ENCODE measurements around the gene RNPEPL1.

RNPEPL1 gene

GRCh38 chr2:240524963-240525718 lies 43.1 kb upstream of the RNPEPL1 start:
- Histone ChIP-seq H3K27ac (ENCODE audit: low read depth in 2 of 2, low read length in 2 of 2) (no peak overlapping the region), H3K9me3 (ENCODE audit: control insufficient read depth in 2 of 2, low read length in 2 of 2) (peaks cover 7 to 17% of the 10 kb centered on the region in 2 donors), H3K4me3 (ENCODE audit: low read length in 2 of 2) (no peak overlapping the region), H3K36me3 (ENCODE audit: control insufficient read depth in 2 of 2, insufficient read depth in 2 of 2, low read length in 2 of 2) (peaks cover 23 to 44% of the 10 kb centered on the region in 2 donors), H3K4me1 (ENCODE audit: control insufficient read depth in 2 of 2, insufficient read depth in 2 of 2, low read length in 2 of 2) (no peaks in the 10 kb centered on the region), H3K9ac (ENCODE audit: low read depth in 1 of 2, low read length in 2 of 2) (no peak overlapping the region), H3K27me3 (ENCODE audit: control insufficient read depth in 2 of 2, insufficient read depth in 2 of 2, low read length in 2 of 2) (no peaks in the 10 kb centered on the region)

- H3K27ac ChIP-seq (ENCODE audit: low read depth in 2 of 2, low read length in 2 of 2) = no peak overlapping the region
- H3K4me1 ChIP-seq (ENCODE audit: control insufficient read depth in 2 of 2, insufficient read depth in 2 of 2, low read length in 2 of 2) = no peaks in the 10 kb centered on the region
- H3K27me3 ChIP-seq (ENCODE audit: control insufficient read depth in 2 of 2, insufficient read depth in 2 of 2, low read length in 2 of 2) = no peaks in the 10 kb centered on the region
- H3K36me3 ChIP-seq (ENCODE audit: control insufficient read depth in 2 of 2, insufficient read depth in 2 of 2, low read length in 2 of 2) = peaks cover 25 to 44% of the 10 kb centered on the region in 2 donors
- no peak overlapping the region for H3K9ac ChIP-seq (ENCODE audit: low read depth in 1 of 2, low read length in 2 of 2)
- peaks cover 7 to 17% of the 10 kb centered on the region in 2 donors for H3K9me3 ChIP-seq (ENCODE audit: control insufficient read depth in 2 of 2, low read length in 2 of 2)
- H3K4me3 ChIP-seq (ENCODE audit: low read length in 2 of 2) = no peak overlapping the region
Measured at GRCh38 chr2:240525802-240526201, 42.5 kb upstream of the RNPEPL1 start.

GRCh38 chr2:240526521-240526920 lies 41.8 kb upstream of the RNPEPL1 start:
- Histone ChIP-seq H3K4me1 (ENCODE audit: control insufficient read depth in 2 of 2, insufficient read depth in 2 of 2, low read length in 2 of 2) (no peaks in the 10 kb centered on the region), H3K9me3 (ENCODE audit: control insufficient read depth in 2 of 2, low read length in 2 of 2) (peaks cover 7 to 17% of the 10 kb centered on the region in 2 donors), H3K36me3 (ENCODE audit: control insufficient read depth in 2 of 2, insufficient read depth in 2 of 2, low read length in 2 of 2) (peaks cover 28 to 48% of the 10 kb centered on the region in 2 donors)

GRCh38 chr2:240527153-240527750 lies 41.0 kb upstream of the RNPEPL1 start:
- H3K27me3 ChIP-seq (ENCODE audit: control insufficient read depth in 2 of 2, insufficient read depth in 2 of 2, low read length in 2 of 2) = no peaks in the 10 kb centered on the region
- H3K9me3 ChIP-seq (ENCODE audit: control insufficient read depth in 2 of 2, low read length in 2 of 2) = peaks cover 10 to 22% of the 10 kb centered on the region in 2 donors
- H3K9ac ChIP-seq (ENCODE audit: low read depth in 1 of 2, low read length in 2 of 2) = no peak overlapping the region
- H3K36me3 ChIP-seq (ENCODE audit: control insufficient read depth in 2 of 2, insufficient read depth in 2 of 2, low read length in 2 of 2) = peaks cover 27 to 45% of the 10 kb centered on the region in 2 donors
- no peak overlapping the region for H3K27ac ChIP-seq (ENCODE audit: low read depth in 2 of 2, low read length in 2 of 2)
- H3K4me1 ChIP-seq (ENCODE audit: control insufficient read depth in 2 of 2, insufficient read depth in 2 of 2, low read length in 2 of 2) = no peaks in the 10 kb centered on the region
- H3K4me3 ChIP-seq (ENCODE audit: low read length in 2 of 2) = no peak overlapping the region

More at GRCh38 chr2:240526521-240526920, 41.8 kb upstream of the RNPEPL1 start:
- Histone ChIP-seq H3K4me3 (ENCODE audit: low read length in 2 of 2) (no peak overlapping the region), H3K27ac (ENCODE audit: low read depth in 2 of 2, low read length in 2 of 2) (no peak overlapping the region), H3K27me3 (ENCODE audit: control insufficient read depth in 2 of 2, insufficient read depth in 2 of 2, low read length in 2 of 2) (no peaks in the 10 kb centered on the region), H3K9ac (ENCODE audit: low read depth in 1 of 2, low read length in 2 of 2) (no peak overlapping the region)

GRCh38 chr2:240528406-240529040 lies 39.8 kb upstream of the RNPEPL1 start:
- Histone ChIP-seq H3K4me1 (ENCODE audit: control insufficient read depth in 2 of 2, insufficient read depth in 2 of 2, low read length in 2 of 2) (no peaks in the 10 kb centered on the region), H3K36me3 (ENCODE audit: control insufficient read depth in 2 of 2, insufficient read depth in 2 of 2, low read length in 2 of 2) (peaks cover 16 to 34% of the 10 kb centered on the region in 2 donors), H3K4me3 (ENCODE audit: low read length in 2 of 2) (no peak overlapping the region), H3K27ac (ENCODE audit: low read depth in 2 of 2, low read length in 2 of 2) (no peak overlapping the region), H3K9ac (ENCODE audit: low read depth in 1 of 2, low read length in 2 of 2) (no peak overlapping the region), H3K9me3 (ENCODE audit: control insufficient read depth in 2 of 2, low read length in 2 of 2) (peaks cover 10 to 23% of the 10 kb centered on the region in 2 donors), H3K27me3 (ENCODE audit: control insufficient read depth in 2 of 2, insufficient read depth in 2 of 2, low read length in 2 of 2) (no peaks in the 10 kb centered on the region)

- no peak overlapping the region for H3K4me3 ChIP-seq (ENCODE audit: low read length in 2 of 2)
- H3K9me3 ChIP-seq (ENCODE audit: control insufficient read depth in 2 of 2, low read length in 2 of 2) = peaks cover 10 to 23% of the 10 kb centered on the region in 2 donors
- H3K9ac ChIP-seq (ENCODE audit: low read depth in 1 of 2, low read length in 2 of 2) = no peak overlapping the region
- no peaks in the 10 kb centered on the region for H3K27me3 ChIP-seq (ENCODE audit: control insufficient read depth in 2 of 2, insufficient read depth in 2 of 2, low read length in 2 of 2)
- H3K4me1 ChIP-seq (ENCODE audit: control insufficient read depth in 2 of 2, insufficient read depth in 2 of 2, low read length in 2 of 2) = no peaks in the 10 kb centered on the region
- no peak overlapping the region for H3K27ac ChIP-seq (ENCODE audit: low read depth in 2 of 2, low read length in 2 of 2)
- peaks cover 11 to 31% of the 10 kb centered on the region in 2 donors for H3K36me3 ChIP-seq (ENCODE audit: control insufficient read depth in 2 of 2, insufficient read depth in 2 of 2, low read length in 2 of 2)
Measured at GRCh38 chr2:240529344-240529999, 38.8 kb upstream of the RNPEPL1 start.

GRCh38 chr2:240530181-240530580 lies 38.1 kb upstream of the RNPEPL1 start:
- Histone ChIP-seq H3K4me1 (ENCODE audit: control insufficient read depth in 2 of 2, insufficient read depth in 2 of 2, low read length in 2 of 2) (no peaks in the 10 kb centered on the region), H3K9me3 (ENCODE audit: control insufficient read depth in 2 of 2, low read length in 2 of 2) (peaks cover 7 to 18% of the 10 kb centered on the region in 2 donors), H3K27me3 (ENCODE audit: control insufficient read depth in 2 of 2, insufficient read depth in 2 of 2, low read length in 2 of 2) (no peaks in the 10 kb centered on the region), H3K36me3 (ENCODE audit: control insufficient read depth in 2 of 2, insufficient read depth in 2 of 2, low read length in 2 of 2) (peaks cover 11 to 28% of the 10 kb centered on the region in 2 donors), H3K9ac (ENCODE audit: low read depth in 1 of 2, low read length in 2 of 2) (no peak overlapping the region), H3K4me3 (ENCODE audit: low read length in 2 of 2) (no peak overlapping the region), H3K27ac (ENCODE audit: low read depth in 2 of 2, low read length in 2 of 2) (no peak overlapping the region)

- H3K36me3 ChIP-seq (ENCODE audit: control insufficient read depth in 2 of 2, insufficient read depth in 2 of 2, low read length in 2 of 2) = peaks cover 8 to 19% of the 10 kb centered on the region in 2 donors
- peaks cover 6 to 11% of the 10 kb centered on the region in 2 donors for H3K9me3 ChIP-seq (ENCODE audit: control insufficient read depth in 2 of 2, low read length in 2 of 2)
- H3K9ac ChIP-seq (ENCODE audit: low read depth in 1 of 2, low read length in 2 of 2) = no peak overlapping the region
- no peaks in the 10 kb centered on the region for H3K27me3 ChIP-seq (ENCODE audit: control insufficient read depth in 2 of 2, insufficient read depth in 2 of 2, low read length in 2 of 2)
- no peaks in the 10 kb centered on the region for H3K4me1 ChIP-seq (ENCODE audit: control insufficient read depth in 2 of 2, insufficient read depth in 2 of 2, low read length in 2 of 2)
- H3K27ac ChIP-seq (ENCODE audit: low read depth in 2 of 2, low read length in 2 of 2) = no peak overlapping the region
- no peak overlapping the region for H3K4me3 ChIP-seq (ENCODE audit: low read length in 2 of 2)
Measured at GRCh38 chr2:240531038-240531437, 37.2 kb upstream of the RNPEPL1 start.

- H3K4me3 ChIP-seq (ENCODE audit: low read length in 2 of 2) = no peak overlapping the region
- H3K9ac ChIP-seq (ENCODE audit: low read depth in 1 of 2, low read length in 2 of 2) = no peak overlapping the region
- H3K36me3 ChIP-seq (ENCODE audit: control insufficient read depth in 2 of 2, insufficient read depth in 2 of 2, low read length in 2 of 2) = peaks cover 7 to 18% of the 10 kb centered on the region in 2 donors
Measured at GRCh38 chr2:240532031-240532775, 36.1 kb upstream of the RNPEPL1 start.

More at GRCh38 chr2:240532031-240532775, 36.1 kb upstream of the RNPEPL1 start:
- H3K27ac ChIP-seq (ENCODE audit: low read depth in 2 of 2, low read length in 2 of 2) = no peak overlapping the region
- H3K9me3 ChIP-seq (ENCODE audit: control insufficient read depth in 2 of 2, low read length in 2 of 2) = peaks cover 3 to 6% of the 10 kb centered on the region in 2 donors
- H3K4me1 ChIP-seq (ENCODE audit: control insufficient read depth in 2 of 2, insufficient read depth in 2 of 2, low read length in 2 of 2) = no peaks in the 10 kb centered on the region
- no peaks in the 10 kb centered on the region for H3K27me3 ChIP-seq (ENCODE audit: control insufficient read depth in 2 of 2, insufficient read depth in 2 of 2, low read length in 2 of 2)
